ENCODE measurements around the gene PLXNA1.

Gene PLXNA1

DNA sequence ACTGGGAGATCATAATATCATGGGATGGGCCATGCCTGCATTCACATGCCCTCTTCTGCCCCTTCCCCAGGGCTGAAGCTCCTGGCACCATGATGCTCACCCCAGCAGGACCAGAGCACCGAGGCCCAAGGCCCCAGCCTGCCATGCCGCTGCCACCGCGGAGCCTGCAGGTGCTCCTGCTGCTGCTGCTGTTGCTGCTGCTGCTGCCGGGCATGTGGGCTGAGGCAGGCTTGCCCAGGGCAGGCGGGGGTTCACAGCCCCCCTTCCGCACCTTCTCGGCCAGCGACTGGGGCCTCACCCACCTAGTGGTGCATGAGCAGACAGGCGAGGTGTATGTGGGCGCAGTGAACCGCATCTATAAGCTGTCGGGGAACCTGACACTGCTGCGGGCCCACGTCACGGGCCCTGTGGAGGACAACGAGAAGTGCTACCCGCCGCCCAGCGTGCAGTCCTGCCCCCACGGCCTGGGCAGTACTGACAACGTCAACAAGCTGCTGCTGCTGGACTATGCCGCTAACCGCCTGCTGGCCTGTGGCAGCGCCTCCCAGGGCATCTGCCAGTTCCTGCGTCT lies 5.6 kb downstream of the PLXNA1 start:
- no peak for DNase-seq

DNA sequence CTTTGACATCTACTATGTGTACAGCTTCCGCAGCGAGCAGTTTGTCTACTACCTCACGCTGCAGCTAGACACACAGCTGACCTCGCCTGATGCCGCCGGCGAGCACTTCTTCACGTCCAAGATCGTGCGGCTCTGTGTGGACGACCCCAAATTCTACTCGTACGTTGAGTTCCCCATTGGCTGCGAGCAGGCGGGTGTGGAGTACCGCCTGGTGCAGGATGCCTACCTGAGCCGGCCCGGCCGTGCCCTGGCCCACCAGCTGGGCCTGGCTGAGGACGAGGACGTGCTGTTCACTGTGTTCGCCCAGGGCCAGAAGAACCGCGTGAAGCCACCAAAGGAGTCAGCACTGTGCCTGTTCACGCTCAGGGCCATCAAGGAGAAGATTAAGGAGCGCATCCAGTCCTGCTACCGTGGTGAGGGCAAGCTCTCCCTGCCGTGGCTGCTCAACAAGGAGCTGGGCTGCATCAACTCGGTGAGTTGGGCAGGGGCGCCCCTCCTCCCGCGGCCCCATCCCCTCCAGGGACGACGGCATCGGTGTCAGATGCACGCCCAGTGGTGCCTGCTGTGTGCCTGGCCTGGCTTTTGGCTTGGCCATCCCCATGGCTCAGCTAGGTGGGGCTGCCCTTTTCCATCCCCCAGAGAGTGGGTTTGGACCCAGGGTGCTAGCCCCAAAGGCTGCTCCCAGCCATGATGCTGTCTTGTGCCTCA lies 6.6 kb downstream of the PLXNA1 start:
- DNase-seq: no peak

DNA sequence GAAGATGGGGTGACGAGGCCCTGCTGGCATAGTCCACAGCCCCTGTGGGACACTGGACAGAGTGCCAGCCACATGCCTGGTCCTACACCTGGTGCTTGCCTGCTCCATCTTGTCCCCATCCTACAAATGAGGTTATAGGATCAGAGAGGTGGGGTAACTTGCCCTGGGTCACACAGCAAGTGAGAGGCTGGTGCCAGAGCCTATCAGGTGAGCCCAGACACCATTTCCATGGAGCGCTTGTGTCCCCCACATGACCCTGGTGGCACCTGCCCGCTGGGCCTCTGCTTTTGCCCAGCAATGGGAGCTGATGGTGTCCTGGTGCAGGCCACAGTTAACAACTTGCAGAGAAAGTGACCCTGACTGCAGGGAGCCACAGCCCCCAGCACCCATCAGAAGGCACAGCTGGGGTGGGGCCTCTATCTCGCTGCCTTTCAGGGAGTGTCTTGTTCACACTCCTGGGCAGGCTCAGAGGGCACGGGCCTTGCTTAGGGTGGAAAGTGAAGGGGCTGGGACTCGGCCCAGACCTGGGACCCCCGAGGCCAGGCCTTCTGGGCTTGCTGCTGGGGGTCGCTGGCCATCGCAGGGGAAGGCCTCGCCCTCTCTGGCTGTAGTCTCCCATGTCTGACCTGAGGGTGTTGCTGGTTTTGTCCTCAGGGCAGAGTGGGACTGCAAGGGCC lies 7.2 kb downstream of the PLXNA1 start:
- DNase-seq: no peak

DNA sequence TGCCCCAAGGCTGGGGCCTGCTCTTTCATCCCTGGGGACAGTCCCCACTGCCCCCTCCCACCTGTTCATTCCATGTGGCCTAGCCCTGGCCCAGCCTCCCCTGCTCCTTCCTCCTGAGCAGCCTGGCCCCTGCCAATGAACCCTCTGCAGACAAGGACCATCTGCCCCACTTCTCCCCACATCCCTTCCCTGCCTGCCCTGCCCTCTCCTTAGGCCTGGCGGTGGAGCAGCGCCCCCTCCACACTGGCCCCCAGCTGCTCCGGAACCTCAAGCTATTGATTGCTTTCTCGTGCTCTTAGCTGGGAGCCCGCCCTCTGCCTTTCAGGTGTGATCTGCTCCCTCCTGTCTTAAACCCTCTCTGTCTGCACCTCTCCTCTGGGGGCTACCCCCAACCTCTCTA lies 8.0 kb downstream of the PLXNA1 start:
- no peak for DNase-seq

DNA sequence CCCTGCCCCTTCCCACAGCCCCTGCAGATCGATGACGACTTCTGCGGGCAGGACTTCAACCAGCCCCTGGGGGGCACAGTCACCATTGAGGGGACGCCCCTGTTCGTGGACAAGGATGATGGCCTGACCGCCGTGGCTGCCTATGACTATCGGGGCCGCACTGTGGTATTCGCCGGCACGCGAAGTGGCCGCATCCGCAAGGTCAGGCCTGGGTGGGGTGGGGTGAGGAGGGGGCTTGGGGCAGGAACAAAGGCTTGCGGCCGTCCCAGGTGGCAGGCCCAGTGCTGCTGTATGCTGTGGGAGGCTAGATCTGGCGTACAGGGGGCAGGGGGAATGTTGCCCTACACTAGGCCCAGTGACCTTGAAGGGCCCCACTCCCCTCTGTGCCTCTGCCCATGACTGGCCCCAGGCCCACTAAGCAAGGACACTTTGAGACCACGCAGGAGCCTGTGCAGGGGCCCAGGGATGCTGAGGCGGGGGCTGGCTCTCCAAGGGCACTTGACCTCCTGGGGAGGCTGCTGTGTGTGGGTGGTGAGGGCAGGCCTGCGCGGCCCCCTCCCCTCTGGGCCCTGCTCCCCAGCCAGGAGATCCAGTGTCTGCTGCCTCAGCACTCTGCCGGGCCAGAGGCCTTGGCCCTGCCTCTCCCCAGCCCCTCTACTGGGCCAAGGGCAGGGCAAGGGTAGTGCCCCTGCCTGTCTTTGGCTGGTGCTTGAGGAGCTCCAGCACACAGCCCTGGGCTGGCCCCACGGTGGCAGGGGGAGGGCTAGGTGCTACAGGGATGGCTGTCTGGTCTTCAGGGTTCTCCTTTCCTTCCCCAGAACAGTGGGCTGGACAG lies 8.7 kb downstream of the PLXNA1 start:
- no peak for DNase-seq

DNA sequence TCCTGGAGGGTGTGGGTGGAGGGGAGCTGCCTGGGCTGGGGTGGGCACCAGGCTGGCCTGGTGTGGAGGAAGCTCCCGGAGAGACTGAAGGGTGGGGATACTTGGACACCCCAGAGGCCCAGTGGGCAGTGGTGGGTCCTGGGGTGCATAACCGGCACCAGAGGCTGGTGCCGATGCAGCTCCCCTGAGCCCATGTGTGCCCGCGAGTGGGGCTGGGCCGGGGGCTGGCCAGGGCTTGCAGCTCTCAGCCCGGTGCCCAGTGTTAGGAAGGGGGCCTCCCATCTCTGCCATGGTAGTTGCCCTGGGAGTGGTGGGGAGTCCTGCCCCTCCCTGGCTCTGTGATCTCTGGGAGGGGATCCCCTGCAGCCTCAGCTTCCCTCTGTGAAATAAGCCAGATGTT lies 9.3 kb downstream of the PLXNA1 start:
- DNase-seq: no peak

DNA sequence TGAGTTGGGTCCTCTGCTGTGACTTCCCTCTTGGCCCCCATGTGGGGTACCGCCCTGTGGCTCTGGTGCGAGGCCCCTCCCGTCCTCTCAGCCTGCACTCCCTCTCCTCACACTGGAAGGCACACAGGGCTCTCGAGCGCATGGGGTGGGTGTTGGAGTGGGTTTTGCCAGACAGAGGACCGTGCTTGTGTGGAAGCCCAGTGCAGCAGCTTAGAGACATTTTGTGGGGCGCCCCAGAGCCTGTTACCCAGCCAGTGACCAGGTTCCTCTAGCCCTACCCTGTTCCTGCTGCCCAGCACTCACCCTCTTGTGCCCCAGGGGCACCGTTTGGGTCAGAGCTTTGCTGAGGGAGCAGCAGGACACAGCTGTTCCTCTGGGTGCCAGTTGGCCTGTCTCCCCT lies 9.9 kb downstream of the PLXNA1 start:
- no peak for DNase-seq

DNA sequence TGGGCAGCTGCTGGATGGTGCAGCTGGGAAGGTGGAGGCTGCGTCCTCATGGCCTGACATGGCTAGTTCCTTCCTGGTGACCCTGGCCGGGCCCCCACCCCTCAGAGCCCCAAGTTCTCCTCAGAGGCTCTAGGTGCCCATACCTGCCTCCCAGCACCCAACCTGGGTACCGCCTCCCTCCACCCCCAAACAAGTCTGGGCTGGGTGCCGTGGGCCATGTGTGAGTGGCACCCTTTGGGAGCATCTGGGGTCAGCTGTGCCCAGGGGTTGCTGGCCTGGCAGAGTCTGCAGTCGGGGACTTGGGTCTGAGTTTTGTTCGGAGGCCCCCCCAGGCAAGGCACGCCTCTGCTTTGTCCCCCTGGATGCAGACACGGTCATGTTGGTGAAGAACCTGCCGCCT lies 10.5 kb downstream of the PLXNA1 start:
- no peak for DNase-seq

DNA sequence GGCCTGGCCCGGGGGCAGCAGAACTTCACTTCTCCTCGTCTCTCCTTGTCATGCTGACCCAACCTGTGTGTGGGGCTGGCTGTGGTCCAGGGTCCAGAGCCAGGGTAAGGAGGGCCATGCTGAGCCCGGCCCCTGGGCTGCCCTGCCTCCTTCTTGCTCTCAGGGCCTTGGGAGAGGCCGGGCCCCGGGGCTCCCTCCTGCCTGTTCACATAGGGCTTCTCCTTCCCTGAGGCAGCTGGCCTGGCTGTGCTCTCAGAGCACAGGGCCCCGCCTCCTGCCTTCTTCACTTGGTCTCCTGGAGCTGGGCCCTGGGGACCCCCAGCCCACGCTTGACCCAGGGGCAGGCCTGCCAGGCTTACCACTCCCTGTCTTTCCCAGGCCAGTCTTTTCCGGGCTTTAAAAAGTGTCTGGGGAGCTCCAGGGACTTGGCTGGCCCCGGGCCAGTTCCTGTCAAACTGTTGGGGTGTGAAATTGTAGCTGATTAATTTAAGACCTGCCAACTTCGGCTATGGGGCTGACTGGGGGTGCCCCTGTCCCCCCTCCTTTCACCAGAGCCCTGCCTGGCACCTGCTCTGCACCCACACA lies 11.8 kb downstream of the PLXNA1 start:
- DNase-seq: no peak

DNA sequence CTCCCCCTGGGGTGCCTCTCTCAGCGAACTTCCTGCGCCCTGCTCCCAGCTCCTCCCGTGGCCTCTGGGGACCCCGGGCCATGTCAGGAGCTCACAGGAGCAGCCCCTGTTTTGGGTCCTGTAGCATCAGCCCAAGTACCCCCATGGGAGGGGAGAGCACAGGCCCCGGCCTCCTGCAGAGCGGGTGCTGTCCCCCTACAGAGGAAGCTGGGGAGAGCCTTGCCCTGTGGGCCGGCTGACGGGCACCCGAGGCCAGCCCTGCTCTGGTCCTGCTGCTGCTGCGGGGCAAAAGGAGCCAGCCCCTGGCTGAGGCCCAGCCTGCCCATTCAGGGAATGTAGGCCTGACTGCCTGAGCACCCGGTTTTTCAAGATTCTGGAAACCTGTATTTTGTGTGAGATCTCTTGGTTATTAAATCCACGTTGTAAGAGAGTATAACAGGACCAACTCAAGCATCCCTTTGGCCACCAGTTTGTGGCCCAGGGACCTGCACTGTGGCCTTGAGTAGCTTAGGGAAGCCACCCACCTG lies 12.4 kb downstream of the PLXNA1 start:
- no peak for DNase-seq

DNA sequence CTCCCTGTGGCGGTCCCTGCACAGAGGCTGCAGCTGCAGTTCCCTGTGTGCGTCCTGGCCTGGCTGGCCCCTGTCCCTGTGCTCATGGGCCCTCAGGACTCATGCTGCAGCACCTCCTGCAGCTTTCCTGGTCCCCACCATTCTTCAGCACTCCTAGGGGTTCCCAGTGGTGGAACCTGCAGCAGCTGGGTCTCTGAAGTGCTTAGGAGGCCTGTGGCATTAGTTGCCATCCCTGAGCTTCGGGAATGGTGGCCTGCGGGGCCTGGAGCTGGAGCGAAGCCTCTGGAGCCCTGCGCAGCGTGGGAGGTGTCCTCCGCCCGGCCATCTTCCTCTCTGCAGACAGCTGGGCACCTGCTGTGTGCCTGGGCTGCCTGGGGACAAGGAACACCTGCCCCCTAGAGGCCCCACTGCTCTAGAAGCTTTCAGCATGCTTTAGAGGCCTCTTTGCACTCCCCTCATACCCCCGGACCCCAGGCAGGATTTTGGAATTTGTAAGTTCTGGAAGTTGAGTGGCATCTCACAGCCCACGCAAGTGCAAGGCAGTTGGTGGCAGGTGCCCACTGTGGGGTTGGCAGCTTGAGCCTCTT lies 13.1 kb downstream of the PLXNA1 start:
- DNase-seq: no peak

DNA sequence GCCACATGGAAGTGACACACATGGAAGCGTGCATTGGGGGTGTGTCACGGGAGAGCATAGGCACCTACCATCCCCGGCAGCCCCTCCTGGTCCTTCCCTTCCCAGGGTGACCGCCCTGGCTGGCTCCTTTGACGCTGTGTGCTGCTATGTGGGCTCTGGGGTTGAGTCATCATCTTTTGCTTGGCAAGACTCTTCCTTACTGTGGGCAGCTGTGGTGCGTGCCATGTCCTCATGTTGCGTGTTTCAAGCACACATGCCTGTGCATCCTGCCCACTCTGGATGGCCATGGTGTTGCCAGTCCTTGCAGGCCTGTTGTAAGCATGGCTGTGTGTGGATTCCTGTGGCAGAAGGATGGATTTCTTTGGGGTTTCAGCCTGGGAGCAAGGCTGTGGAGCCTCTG lies 14.0 kb downstream of the PLXNA1 start:
- DNase-seq: no peak

DNA sequence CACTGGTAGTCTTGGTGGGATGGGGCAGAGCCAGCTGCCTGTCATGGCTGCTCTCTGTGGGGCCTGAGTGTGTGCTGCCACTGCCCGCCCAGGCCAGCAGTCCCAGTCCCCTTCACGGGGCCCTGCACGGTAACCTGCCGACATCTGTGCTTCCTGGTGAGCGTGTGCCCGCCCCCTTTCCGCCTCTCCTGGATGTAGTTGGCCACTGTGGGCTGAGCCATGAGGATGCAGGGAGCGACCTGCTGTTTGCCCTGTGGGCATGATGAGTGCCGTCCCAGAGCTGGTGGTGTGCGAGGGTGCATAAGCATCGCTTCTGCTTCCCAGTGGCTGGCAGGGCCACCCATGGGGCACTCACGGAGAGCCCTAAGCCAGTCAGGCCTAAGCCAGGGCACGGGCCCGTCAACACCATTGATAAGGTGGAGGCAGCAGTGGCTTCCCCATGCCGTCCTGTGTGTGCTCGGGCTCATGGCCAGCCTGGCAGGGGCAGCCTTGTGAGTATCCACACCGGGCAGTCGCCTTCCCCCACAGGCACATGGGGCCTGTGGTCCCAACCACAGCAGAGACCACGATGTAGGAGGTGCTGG lies 14.6 kb downstream of the PLXNA1 start:
- DNase-seq: no peak

DNA sequence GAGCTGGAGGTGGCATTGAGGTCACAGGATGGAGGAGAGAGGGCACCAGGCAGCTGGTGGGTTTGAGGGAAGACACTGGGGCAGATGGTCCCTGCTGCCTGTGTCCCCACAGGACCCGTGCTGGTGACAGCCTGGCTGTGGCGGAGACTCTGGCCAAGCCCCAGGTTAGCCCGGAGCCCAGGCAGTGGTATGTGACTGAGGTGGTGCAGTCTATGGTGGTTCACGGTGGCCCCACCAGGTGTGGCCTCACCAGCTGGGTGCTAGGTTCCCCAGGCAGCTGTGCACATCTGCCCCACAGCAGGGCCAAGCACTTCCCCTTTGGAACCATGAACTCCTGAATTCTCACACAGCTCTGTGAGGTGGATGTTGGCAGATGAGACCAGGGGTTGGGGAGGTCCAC lies 15.4 kb downstream of the PLXNA1 start:
- DNase-seq: no peak

DNA sequence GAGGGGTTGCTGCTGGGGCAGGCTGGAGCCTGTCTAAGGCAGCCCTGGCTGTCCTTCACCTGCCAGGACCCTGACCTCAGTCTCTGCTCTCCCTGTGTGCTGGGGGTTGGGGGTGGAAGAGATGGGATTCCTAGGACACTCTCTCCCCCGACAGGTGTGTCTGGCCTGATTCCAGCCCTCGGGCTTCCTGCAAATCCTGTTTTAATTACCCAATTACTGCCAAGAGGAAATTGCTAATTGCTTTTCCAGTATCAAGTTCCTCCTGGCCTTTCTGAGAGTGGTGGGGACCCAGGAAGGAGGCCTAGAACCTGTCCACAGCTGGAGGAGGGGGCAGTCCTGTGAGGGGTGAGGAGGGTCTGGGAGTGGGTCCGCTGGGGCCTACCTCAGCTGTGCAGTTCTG lies 15.8 kb downstream of the PLXNA1 start:
- DNase-seq: no peak

DNA sequence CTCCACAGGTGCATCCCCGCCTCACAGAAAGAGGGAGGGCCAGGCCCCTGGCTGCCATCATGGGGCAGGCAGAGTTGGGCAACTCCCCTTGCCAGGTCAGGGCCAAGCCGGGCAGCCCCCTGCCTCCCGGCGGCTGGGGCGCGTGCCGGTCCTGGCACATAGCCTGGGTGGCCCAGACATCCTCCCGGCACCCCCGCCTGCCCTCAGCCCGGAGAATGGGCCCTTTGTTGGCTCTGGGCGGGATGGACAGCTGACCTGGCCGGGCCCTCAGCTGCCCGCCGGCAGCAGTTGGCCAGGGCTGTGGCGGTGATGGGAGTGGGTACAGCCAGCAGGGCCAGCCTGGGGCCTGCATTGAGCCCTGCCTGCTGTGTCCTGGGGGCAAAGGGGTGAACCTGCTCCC lies 16.5 kb downstream of the PLXNA1 start:
- DNase-seq: no peak

DNA sequence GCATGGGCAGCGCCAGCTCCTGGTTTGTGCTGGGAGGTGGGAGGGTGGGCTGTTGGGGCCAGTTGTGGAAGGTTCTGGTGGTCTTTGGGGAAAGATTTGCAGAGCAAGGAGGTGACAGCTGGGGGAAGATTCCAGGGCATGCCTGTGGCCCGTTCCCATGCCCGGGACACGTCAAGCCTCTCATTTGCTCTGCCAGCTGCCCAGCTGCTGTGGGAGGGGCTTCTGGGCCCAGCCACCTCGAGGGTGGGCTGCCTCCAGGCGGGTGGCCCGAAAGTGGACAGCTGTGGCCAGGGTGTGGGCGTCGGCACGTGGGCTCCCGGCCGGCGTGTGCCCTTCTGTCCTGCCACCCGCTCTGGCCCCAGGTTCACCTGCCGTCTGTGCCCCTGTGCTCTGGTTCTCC lies 17.2 kb downstream of the PLXNA1 start:
- no peak for DNase-seq

DNA sequence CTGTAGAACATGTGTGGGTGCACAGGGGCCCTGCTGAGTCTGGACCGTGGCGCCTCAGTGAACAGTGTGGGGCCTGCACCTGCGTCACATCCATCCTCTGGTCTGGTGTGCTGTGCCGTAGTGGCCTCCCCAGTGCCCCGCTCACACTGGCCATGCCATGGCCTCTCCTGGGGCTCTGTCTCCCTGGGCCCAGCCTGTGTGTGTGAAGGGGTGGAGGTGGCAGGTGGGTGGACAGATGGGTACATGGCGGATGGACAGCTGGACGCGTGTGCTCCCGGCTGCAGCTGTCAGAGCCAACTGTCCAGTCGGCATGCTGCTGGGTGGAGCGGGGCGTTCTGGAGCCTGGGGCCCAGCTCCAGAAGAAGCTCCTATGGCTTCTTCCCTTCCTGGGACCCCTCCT lies 17.8 kb downstream of the PLXNA1 start:
- DNase-seq: no peak

DNA sequence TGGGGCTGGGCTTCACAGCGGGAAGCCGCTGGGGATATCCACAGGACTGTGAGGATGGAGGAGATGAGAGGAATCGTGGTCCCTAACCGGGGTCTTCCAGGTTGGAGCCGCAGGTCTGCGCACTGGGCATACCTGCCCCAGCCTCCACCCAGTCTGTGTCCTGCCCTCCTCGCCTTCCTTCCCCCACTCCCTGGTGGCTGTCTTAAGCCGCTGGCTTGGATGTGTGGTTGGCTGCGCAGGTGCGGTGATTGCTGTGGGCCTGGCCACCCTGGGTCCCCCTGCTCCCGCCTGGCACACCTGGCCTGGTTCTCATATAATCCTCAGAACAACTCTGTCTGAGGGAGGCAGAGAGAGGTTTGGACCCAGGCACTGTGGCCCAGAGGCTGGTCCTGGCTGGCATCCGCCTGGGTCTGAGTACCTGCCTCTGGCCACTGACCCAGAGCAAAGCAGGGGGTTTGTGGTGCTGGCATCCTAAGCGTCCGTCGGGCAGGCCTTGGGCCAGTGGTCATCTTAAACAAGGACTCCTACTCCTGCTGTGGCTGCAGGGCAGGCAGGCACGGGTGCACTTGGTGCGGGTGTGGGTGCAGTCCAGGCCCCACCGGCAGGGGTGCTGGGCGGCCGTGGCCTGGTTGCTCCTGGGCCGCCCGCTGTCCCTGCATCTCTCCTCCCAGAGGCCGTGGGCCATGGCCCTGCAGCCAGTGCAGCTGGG lies 18.7 kb downstream of the PLXNA1 start:
- DNase-seq: no peak

DNA sequence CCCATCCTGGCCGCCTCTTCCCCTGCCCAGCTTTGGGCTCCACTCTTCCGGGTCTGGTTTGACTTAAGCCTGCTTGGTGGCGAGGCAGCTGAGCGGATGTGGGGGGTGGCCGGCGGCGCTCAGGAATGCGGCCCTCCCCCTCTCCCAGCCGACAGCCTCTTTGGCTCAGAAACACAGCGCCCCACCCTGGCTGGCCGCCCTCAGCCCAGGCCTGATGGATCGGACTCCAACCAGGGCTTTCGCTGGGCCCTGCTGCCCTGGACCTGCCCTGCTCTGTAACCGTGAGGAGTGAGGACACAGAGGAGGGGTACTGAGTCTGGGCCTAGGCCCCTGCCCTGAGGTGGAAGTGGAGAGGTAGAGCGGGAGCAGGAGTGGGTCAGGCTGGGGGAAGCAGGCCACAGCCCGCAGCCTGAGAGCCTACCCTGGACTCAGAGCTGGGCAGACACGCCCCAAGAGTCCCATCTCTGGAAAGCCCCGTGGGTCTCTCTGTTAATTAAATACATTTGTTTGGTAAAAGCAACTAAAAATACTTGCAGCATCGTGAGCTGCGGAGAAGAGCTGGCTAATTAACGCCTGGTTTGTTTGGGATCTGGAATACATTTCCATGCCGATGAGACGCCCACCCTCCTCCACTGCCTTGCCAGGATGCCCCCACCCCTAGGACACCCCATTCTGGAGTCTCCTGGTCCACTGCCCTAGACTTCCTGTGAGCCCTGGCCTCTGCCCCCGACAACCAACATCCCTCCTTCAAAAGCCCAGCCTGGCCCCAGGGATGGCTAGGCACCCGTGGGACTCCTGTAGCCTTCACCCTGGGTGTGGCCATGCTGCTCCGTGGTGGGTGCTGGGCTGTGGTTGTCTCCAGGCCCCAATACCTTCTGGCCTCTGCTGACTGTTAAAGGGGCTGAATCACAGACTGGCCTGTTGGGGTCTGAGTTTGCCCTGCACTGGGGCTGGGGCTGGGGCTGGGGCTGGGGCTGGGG lies 19.6 kb downstream of the PLXNA1 start:
- no peak for DNase-seq
